ENCODE data around the gene TMIE.
"Not testable (repeated sequence)": the region's sequence is repeated elsewhere in the genome, so short reads cannot be mapped to it uniquely, and the experiment has no call there.

The TMIE gene

DNA sequence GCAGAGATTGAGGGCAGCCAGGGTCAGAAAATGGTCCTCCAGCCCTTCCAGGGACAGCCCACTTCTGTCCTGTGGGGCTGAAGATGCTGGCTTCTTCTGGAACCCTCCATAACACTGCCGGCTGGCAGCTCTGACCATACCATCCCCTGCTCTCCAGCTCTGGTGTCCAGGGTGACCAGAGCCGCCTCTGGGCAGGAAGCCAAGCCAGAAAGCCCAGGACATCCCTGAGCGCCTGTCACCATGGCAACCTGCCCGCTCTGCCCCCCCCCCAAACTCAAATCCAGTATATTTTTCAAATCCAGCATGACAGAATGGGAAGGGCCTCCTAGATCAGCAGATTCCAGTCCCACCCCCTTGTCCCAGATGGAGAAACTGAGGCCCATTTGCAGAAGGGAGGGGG is 420 bp upstream of the TMIE start:
- no peak overlapping the region for H3K4me3 ChIP-seq (ENCODE audit: low read depth, low read length)
- no peak for DNase-seq (ENCODE audit: low read depth)
- TF ChIP-seq, protein P1, sequence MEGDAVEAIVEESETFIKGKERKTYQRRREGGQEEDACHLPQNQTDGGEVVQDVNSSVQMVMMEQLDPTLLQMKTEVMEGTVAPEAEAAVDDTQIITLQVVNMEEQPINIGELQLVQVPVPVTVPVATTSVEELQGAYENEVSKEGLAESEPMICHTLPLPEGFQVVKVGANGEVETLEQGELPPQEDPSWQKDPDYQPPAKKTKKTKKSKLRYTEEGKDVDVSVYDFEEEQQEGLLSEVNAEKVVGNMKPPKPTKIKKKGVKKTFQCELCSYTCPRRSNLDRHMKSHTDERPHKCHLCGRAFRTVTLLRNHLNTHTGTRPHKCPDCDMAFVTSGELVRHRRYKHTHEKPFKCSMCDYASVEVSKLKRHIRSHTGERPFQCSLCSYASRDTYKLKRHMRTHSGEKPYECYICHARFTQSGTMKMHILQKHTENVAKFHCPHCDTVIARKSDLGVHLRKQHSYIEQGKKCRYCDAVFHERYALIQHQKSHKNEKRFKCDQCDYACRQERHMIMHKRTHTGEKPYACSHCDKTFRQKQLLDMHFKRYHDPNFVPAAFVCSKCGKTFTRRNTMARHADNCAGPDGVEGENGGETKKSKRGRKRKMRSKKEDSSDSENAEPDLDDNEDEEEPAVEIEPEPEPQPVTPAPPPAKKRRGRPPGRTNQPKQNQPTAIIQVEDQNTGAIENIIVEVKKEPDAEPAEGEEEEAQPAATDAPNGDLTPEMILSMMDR (IDR thresholded peaks at IDR 0.05; ENCODE audit: low read depth, low read length, missing control alignments) = no peak
- in situ Hi-C loops (cut with HindIII; ENCODE audit: low sequenced_read_pairs) = no loop called here

DNA sequence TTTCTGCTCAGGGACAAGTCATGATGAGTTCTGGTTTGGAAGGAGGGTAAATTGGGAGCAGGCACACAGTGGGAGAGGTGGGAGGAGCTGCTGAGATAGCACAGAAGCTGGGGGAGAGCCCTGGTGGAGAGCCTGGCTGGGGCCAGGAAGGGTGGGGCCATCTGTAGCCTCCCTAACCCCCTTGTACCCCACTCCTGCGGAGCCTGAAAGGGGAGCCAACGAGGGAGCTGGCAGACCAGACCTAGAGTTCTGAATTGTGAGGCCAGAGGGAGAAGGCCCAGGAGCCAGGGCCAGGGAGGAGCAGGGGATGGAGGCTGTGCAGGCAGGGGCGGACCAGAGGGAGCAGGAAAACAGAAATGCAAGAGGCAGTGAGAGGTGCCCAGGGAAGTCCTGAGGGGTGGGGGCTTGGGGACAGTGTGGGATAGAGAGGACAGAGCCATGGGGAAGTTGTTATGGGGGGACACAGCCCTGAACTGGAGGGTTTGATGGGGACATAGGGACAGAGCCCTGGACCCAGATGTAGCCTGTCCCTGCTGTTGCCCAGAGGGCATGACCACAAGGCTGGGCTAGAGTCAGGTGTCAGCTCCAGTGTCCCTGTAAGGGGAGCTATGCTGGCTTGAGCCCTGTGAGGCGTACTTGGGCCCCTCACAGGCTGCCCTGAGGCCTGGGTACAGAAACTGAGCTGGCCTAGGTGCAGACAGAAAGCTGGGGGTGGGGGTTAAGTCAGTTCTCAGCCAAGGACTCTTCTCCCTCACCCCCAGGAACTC is 1.2 kb downstream of the TMIE start:
- DNase-seq (ENCODE audit: low read depth) = no peak
- in situ Hi-C loops (cut with HindIII; ENCODE audit: low sequenced_read_pairs) = no loop called here
- TF ChIP-seq, protein P1 (IDR thresholded peaks at IDR 0.05; ENCODE audit: low read depth, low read length, missing control alignments) = no peak
- H3K4me3 ChIP-seq (ENCODE audit: low read depth, low read length) = no peak overlapping the region

DNA sequence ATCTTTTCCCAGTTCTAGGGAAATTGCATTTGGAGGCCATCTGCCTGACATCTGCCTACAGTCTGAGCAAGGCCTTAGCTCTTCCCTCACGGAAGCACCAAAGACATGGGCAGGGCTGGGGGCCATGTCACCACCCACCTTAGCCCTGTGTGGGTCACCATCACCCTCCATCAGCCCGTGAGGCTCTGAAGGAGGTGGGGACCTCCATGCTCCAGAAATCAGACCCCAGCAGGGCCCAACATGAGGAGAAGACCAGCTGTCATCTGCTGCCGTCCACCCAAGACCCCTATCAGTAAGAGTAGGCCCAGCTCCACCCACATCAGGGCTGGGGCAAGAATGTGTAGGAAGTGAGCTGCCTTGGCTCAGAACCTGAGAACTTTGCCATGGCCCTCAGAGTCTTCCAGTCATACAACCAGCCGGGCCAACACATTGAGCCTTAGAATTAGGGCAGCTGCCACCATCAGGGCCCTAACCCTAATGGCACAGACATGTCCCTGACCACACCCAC is 1.9 kb downstream of the TMIE start:
- no peak overlapping the region for H3K4me3 ChIP-seq (ENCODE audit: low read depth, low read length)
- DNase-seq (ENCODE audit: low read depth) = no peak
- in situ Hi-C loops (cut with HindIII; ENCODE audit: low sequenced_read_pairs) = no loop called here
- TF ChIP-seq, protein P1 (IDR thresholded peaks at IDR 0.05; ENCODE audit: low read depth, low read length, missing control alignments) = no peak

- DNase-seq (ENCODE audit: low read depth); in situ Hi-C loops (cut with HindIII; ENCODE audit: low sequenced_read_pairs); H3K4me3 ChIP-seq (ENCODE audit: low read depth, low read length): not testable (repeated sequence)
Observed at GRCh38 chr3:46704346-46704745, 3.2 kb downstream of the TMIE start.

- in situ Hi-C loops (cut with HindIII; ENCODE audit: low sequenced_read_pairs) = no loop called here
- H3K4me3 ChIP-seq (ENCODE audit: low read depth, low read length) = no peak overlapping the region
- TF ChIP-seq, protein P1 (IDR thresholded peaks at IDR 0.05; ENCODE audit: low read depth, low read length, missing control alignments) = peak; percentile 93
- DNase-seq (ENCODE audit: low read depth) = peak; percentile 42
Observed at GRCh38 chr3:46705022-46705530, 3.9 kb downstream of the TMIE start.

- no peak overlapping the region for H3K4me3 ChIP-seq (ENCODE audit: low read depth, low read length)
- TF ChIP-seq, protein P1 (IDR thresholded peaks at IDR 0.05; ENCODE audit: low read depth, low read length, missing control alignments) = no peak
- in situ Hi-C loops (cut with HindIII; ENCODE audit: low sequenced_read_pairs) = no loop called here
- DNase-seq (ENCODE audit: low read depth) = no peak
Observed at GRCh38 chr3:46705751-46706552, 4.8 kb downstream of the TMIE start.
